Measurements from ENCODE around the gene CTRB2.
"Not testable (repeated sequence)": the region's sequence is repeated elsewhere in the genome, so short reads cannot be mapped to it uniquely, and the experiment has no call there.

- not testable (repeated sequence) for TF ChIP-seq CTCF (IDR thresholded peaks at IDR 0.05); ZFX (IDR thresholded peaks at IDR 0.05; ENCODE audit: borderline replicate concordance)
Observed at GRCh38 chr16:75205961-75206748, 806 bp downstream of the CTRB2 start.
